KOPT-K1 (cell line): ENCODE measurements around the gene LZTR1.
"Not testable (repeated sequence)": the region's sequence is repeated elsewhere in the genome, so short reads cannot be mapped to it uniquely, and the experiment has no call there.

ENCODE experiments used
- H3K27ac ChIP-seq: fragments of 200-600 bp; sonication (generic); 2 replicates; pipeline ENCODE4 v1.5.1; 2016; ENCODE audit warnings: antibody characterized with exemption, mild to moderate bottlenecking, low read depth, low read length; ENCODE audit not compliant: poor library complexity, severe bottlenecking
- H3K36me3 ChIP-seq: fragments of 200-600 bp; sonication (generic); 2 replicates; pipeline ENCODE4 v1.5.1; 2017; ENCODE audit warnings: antibody characterized with exemption, mild to moderate bottlenecking, low read length, moderate library complexity; ENCODE audit not compliant: insufficient read depth
- H3K9me3 ChIP-seq: fragments of 200-600 bp; sonication (generic); 2 replicates; pipeline ENCODE4 v1.5.1; 2017; ENCODE audit warnings: antibody characterized with exemption, low read length, mild to moderate bottlenecking; ENCODE audit not compliant: insufficient read depth, poor library complexity, severe bottlenecking

LZTR1 gene

GRCh38 chr22:21001601-21002325 is 19.7 kb downstream of the LZTR1 start, which contains the start of gene THAP7:
Gene THAP7 (minus strand): TSS chr22:21002118. CDS start chr22:21001911, 207 bp downstream.
- H3K9me3 ChIP-seq: no peaks in the 10 kb centered on the region
- H3K36me3 ChIP-seq: peaks cover 39% of the 10 kb centered on the region
- H3K27ac ChIP-seq: peak within 1 kb of the TSS; percentile 91

- Histone ChIP-seq H3K9me3 (no peaks in the 10 kb centered on the region), H3K36me3 (peaks cover 19% of the 10 kb centered on the region), H3K27ac (no peak overlapping the region)
Observed at GRCh38 chr22:21003782-21004181, 21.7 kb downstream of the LZTR1 start.

- not testable (repeated sequence) for H3K36me3 ChIP-seq, H3K27ac ChIP-seq
Observed at GRCh38 chr22:21009208-21009607, 27.1 kb downstream of the LZTR1 start.

GRCh38 chr22:21009638-21010425 is 27.7 kb downstream of the LZTR1 start:
- H3K9me3 ChIP-seq: no peaks in the 10 kb centered on the region
- H3K27ac ChIP-seq: no peak overlapping the region
- no peaks in the 10 kb centered on the region for H3K36me3 ChIP-seq

More at GRCh38 chr22:21009208-21009607, 27.1 kb downstream of the LZTR1 start:
- not testable (repeated sequence) for H3K9me3 ChIP-seq

GRCh38 chr22:21010426-21011113 is 28.5 kb downstream of the LZTR1 start:
- Histone ChIP-seq H3K27ac (no peak overlapping the region), H3K36me3 (no peaks in the 10 kb centered on the region), H3K9me3 (no peaks in the 10 kb centered on the region)

GRCh38 chr22:21012446-21013407 is 30.6 kb downstream of the LZTR1 start:
- H3K9me3 ChIP-seq: no peaks in the 10 kb centered on the region
- H3K27ac ChIP-seq: no peak overlapping the region
- no peaks in the 10 kb centered on the region for H3K36me3 ChIP-seq

- no peaks in the 10 kb centered on the region for H3K9me3 ChIP-seq
- H3K27ac ChIP-seq: no peak overlapping the region
- no peaks in the 10 kb centered on the region for H3K36me3 ChIP-seq
Observed at GRCh38 chr22:21013657-21014201, 31.6 kb downstream of the LZTR1 start.

- no peaks in the 10 kb centered on the region for H3K9me3 ChIP-seq
- H3K27ac ChIP-seq: no peak overlapping the region
- no peaks in the 10 kb centered on the region for H3K36me3 ChIP-seq
Observed at GRCh38 chr22:21014202-21014725, 32.2 kb downstream of the LZTR1 start.

- no peaks in the 10 kb centered on the region for H3K36me3 ChIP-seq
- no peaks in the 10 kb centered on the region for H3K9me3 ChIP-seq
- no peak within 1 kb of the TSS for H3K27ac ChIP-seq
Observed at GRCh38 chr22:21014726-21015465, 32.8 kb downstream of the LZTR1 start, which contains the start of gene P2RX6. Gene P2RX6 (plus strand): TSS chr22:21015165. CDS start chr22:21015175, 10 bp downstream.

- Histone ChIP-seq H3K9me3 (no peaks in the 10 kb centered on the region), H3K27ac (no peak overlapping the region), H3K36me3 (no peaks in the 10 kb centered on the region)
Observed at GRCh38 chr22:21015466-21016006, 33.4 kb downstream of the LZTR1 start.

GRCh38 chr22:21016644-21017420 is 34.7 kb downstream of the LZTR1 start:
- no peaks in the 10 kb centered on the region for H3K36me3 ChIP-seq
- H3K9me3 ChIP-seq: no peaks in the 10 kb centered on the region
- H3K27ac ChIP-seq: no peak overlapping the region

GRCh38 chr22:21018314-21018713 is 36.2 kb downstream of the LZTR1 start:
- H3K9me3 ChIP-seq: no peaks in the 10 kb centered on the region
- H3K27ac ChIP-seq: no peak overlapping the region
- no peaks in the 10 kb centered on the region for H3K36me3 ChIP-seq
